Measurements from ENCODE around the gene TNPO1. TPM values are rescaled to one million over a fixed set of nuclear protein-coding genes. Genes with fewer than 3 reads are reported as not detected.
"Not testable (repeated sequence)": the region's sequence is repeated elsewhere in the genome, so short reads cannot be mapped to it uniquely, and the experiment has no call there.

Gene TNPO1
- total RNA-seq (2014; rRNA removed; shearing (Covaris generic)) = 163 and 188 TPM in 2 replicates

DNA sequence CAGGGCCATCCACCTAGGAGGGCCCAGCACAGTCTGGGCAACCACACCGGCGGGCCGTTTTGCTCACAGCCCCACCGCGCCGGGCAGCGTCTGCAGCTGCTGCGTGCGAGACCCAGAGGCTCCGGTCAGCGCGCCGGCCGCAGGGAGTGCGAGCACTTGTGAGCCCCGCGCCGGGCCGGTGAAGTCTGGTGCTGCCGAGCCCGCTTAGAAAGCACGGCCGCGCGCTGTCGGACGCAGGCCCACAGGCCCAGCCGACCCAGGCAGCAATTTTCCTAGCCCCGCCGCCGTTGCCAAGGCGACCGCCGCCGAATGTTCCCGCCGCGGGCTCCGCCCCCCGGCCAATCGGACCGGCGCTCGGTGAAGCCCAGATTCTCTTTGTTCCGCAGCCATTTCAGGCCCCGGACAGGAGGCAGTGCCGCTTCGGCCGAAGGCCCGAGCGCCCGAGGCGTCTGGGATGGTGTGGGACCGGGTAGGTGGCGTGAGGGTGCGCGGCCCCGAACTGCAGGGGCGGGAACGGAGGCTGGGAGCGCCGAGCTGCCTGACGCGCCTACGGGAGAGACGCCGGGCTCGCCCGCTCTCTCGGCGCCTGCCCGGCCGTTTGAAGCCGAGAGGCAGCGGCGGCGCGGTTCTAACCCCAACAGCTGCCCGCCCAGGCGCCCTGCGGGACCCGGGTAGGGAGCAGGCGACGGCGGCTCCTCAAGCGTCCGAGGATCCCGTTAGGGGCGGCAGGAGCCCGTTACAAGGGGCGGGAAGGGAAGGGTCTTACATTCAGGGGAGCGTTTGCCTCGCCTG lies at the start of gene TNPO1:
TNPO1 (plus strand) TSS at position 378 of the 792 bp plus-strand sequence; CDS start at position 455, 77 bp downstream.
- DNase-seq (ENCODE audit: low spot score) = peak; percentile 75

DNA sequence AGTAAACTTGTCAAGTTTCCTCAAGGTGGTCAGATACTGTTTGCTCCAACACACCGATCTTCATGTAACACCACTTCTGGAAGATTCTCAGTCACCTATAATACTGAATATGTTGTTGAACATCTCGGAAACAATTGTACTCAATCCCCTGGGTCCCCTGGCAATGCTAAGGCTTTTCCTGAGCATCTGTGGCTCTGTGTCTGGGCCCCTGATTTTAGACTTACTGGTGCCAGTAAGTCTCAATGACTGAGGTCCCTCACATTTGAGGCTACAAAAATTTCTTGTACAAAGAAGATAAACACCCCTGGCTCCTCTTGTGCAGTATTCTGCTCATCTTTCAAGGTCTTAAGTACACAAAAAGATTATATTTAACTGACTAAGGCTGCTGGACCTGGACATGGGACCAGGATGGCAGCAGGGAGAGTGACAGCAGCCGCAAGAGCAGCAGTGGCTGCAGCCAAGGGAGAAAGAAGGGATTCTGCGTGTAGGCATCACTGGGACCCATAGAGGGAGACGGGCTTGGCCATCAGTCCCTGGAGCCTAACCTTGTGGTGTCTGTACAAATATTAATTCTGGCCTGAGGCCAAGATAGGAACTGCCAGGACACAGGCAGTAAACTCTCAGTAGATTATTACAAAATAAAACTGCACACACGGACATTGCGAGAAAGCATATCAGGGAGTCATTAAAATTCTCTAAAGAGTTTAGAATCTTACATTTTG lies 49.0 kb upstream of the TNPO1 start:
- DNase-seq (ENCODE audit: low spot score) = peak; percentile 6

GRCh38 chr5:72770266-72770665 lies 46.2 kb upstream of the TNPO1 start:
- DNase-seq (ENCODE audit: low spot score) = no peak

DNA sequence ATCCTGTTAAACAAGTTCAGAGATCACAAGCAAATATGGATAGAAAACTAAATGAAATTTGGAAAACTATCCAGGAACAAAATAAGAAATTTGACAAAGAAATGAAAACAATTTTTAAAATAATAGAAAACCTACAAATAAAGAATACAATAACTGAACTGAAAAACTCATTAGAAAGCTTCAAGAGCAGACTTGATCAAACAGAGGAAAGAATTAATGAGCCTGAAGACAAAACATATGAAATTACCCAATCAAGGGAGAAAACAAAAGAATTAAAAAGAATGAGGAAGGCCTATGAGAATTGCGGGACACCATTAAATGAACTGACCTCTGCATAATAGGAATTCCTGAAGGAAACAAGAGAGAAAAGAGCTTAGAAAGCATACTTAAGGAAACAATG lies 39.8 kb upstream of the TNPO1 start:
- DNase-seq (ENCODE audit: low spot score) = no peak

GRCh38 chr5:72779520-72779919 lies 36.9 kb upstream of the TNPO1 start:
- DNase-seq (ENCODE audit: low spot score) = no peak

DNA sequence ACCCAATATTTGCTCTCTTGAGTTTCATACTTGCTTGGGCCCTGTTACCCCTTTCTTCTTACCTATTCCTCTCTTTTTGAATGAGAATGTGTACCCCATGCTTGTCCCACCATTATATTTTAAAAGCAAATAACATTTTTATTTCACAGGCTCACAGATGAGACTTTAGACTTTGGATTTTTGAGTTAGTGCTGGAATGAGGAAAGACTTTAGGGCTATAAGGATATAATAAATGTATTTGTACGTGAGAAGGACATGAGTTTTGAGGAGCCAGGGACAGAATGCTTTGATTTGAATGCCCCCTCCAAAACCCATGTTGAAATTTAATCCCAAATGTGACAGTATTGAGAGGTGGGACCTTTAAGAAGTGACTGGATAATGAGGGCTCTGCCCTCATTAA lies 33.1 kb upstream of the TNPO1 start:
- DNase-seq (ENCODE audit: low spot score) = no peak

DNA sequence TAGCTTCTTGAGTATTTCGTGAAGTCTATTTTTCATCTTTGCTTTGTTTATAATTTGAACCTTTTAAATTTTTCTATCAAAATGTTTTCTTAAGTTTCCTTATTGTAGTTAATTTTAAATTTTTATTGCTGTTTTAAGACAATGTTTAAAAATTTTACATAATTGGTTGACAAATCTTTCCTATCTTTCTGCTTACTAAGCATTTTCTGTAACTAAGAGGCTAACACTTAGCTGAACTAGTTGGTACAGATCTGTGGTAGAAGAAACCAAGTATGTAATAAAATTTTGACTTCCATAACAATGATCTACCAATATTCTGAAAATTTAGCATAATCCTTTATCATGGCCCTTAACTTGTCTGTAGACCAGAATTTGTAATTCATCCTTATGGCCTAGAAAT lies 32.3 kb upstream of the TNPO1 start:
- DNase-seq (ENCODE audit: low spot score) = no peak

- no peak for DNase-seq (ENCODE audit: low spot score)
These were observed 30.7 kb upstream of the TNPO1 start for GRCh38 chr5:72785801-72786200.

GRCh38 chr5:72786676-72787075 lies 29.8 kb upstream of the TNPO1 start:
- DNase-seq (ENCODE audit: low spot score) = no peak

GRCh38 chr5:72788866-72789505 lies 27.5 kb upstream of the TNPO1 start:
- DNase-seq (ENCODE audit: low spot score) = no peak

DNA sequence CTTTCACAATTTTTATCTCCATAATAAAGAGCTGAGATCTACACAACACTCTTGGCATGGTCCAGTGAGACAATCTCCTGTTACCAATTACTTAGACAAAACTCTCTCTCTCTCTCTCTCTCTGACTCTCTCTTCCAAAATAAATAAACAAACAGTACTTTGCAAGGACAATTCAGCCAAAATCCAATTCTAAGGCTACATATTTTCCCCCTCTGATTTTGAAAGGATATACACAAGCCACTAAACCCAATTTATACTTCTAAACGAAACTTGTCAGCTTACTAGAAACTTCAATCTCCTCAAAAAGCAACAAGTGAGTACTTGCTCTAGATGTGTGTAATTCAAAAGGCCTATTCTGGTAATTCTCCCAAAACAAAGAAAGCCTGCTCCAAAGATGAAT lies 26.3 kb upstream of the TNPO1 start:
- DNase-seq (ENCODE audit: low spot score) = no peak

- DNase-seq (ENCODE audit: low spot score) = not testable (repeated sequence)
These were observed 23.8 kb upstream of the TNPO1 start for GRCh38 chr5:72792662-72793061.

DNA sequence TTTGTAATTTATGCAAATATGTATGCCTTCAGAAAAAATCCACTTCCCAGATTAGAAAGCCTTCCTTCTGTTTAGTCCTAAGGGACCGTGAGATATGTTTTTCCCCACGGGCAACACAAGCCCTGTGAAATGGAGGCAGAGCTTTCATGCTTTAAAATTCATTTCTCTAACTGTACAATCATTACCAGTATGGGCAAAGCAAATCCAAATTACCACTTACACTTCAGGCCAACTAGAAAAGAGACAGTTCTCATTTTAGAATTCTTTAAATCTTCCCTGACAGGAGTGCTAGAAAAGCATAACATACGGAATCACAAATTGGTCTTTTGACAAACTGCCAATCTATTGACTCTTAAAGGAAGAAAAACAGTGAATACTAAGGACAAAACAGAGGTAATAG lies 20.5 kb upstream of the TNPO1 start:
- DNase-seq (ENCODE audit: low spot score) = no peak

GRCh38 chr5:72799721-72800120 lies 16.7 kb upstream of the TNPO1 start:
- DNase-seq (ENCODE audit: low spot score) = no peak

- not testable (repeated sequence) for DNase-seq (ENCODE audit: low spot score)
These were observed 7.8 kb upstream of the TNPO1 start for GRCh38 chr5:72808637-72809036.

DNA sequence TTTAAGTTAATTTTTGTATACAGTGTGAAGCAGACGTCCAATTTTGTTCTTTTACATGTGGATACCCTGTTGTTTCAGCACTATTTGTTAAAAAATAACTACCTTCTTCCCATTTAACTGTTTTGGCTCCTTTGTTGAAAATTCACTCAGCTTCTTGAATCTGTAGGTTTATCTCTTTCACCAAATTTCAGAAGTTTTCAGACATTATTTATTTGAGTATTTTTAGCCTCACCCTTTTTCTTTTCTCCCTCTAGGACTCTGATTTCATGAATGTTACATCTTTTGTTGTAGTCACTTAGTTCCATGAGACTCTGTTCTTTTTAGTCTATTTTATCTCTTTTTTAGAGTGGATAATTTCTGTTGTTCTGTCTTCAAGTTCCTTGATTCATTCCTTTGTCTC lies 4.6 kb upstream of the TNPO1 start:
- no peak for DNase-seq (ENCODE audit: low spot score)

DNA sequence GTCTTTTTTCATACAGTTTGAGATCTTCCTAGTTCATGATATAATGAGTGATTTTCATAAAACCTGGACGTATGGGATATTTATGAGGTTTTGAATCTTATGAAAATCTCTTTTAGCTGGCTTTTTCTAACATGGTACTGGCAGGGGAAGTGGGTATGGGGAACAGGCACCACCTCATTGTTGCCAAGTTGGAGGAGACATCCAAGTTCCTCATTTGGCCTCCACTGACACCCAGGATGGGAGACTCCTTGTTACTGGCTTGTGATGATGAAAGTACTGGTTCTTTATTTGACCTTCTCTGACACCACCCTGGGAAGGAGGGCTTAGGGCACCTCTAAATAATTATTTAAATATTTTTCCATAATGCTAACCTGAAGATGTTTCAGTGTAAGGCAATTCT lies 4.0 kb upstream of the TNPO1 start:
- DNase-seq (ENCODE audit: low spot score) = no peak

- DNase-seq (ENCODE audit: low spot score) = no peak
These were observed 2.4 kb upstream of the TNPO1 start for GRCh38 chr5:72814104-72814503.

- DNase-seq (ENCODE audit: low spot score) = no peak
These were observed 1.6 kb upstream of the TNPO1 start for GRCh38 chr5:72814864-72815263.

DNA sequence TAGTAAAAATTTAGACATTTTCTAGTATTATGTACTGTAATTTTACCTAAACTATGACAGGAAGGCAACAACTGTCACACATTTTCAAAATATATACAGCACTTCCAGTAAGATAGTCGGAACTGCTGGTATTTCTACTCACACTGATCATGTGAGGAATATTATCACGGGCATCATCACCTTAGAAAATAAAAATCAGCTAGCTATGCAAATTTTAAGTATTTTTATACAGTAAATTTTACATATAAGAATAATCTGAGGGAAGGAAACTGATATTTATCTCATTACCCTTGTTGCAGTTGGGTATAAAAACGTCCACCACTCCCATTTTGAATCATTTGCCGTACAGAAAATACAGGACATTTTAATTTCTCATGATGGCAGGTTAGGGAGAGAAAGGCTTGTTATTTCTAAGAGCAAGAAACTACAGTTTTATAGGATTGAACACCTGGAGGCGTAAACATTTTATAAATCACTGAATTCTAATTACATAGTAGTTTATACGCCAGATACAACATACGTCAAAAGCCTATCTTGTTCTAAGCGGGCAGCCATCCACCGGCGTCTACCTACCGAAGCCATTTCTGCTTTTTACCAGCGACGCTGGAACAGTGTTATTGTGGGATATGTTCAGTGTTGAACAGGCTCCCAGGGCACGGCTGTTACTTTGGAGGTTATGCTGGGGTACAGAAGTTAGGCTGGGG lies 729 bp upstream of the TNPO1 start:
- DNase-seq (ENCODE audit: low spot score) = no peak

DNA sequence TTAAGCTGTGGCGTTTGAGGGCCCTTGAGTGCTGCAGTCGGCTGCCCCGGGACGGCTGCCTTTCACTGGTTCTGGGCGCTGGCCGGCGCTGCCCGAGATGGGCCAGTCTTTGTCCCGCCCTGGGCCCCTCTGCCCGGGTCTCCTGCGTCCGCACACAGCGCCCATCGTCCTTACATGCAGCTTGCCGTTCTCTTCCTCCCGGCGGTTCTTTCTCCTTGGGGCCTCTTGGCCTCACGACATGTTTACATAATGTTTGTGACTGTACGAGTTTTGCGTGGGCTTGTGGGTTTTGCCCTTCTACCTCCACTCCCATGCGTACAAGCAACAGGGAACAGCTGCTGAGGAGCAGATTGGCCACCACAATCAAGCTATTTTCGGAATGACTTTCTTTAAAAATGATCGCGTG lies 618 bp downstream of the TNPO1 start:
- DNase-seq (ENCODE audit: low spot score) = peak; percentile 51

DNA sequence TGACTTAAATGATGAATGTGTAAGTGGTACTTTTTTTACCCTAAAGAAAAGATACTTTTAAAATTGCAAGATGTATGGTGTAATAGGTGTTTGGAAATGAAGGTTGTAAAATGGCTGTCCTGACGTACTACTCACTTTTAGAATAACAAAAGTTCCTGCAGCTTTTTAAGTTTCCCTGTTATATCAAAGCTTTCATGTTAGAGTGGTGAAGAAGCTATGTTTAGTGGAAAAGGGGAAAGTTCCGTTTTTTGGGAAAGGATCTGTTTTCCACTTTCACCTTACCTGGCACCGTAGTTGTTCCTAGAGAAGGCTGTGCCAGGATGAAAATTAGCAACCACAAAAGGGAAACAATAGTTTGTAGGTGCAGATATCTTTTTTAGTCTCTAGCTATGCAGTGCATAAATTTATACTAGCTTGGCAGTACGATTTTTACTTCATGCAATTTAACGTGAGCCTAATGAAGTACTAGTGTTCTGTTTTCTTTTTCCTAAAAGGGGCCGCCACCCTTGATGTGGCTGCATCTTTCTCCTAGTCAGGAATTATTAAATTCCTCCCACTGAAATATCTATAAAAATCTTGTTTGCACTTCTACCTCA lies 1.3 kb downstream of the TNPO1 start:
- DNase-seq (ENCODE audit: low spot score) = no peak

Data from H4 (cell line).